Left ventricle myocardium inferior (tissue), 1 donor: ENCODE measurements around the gene WDFY4. TPM values are rescaled to one million over a fixed set of nuclear protein-coding genes. Genes with fewer than 3 reads are reported as not detected.
A peak's percentile ranks its signal among the peaks of the same experiment; 100 is the strongest.

ENCODE experiments used
- DNase-seq: peaks from one replicate; pipeline ENCODE4 v3.0.0-alpha.2; 2020
- H3K27ac ChIP-seq: fragments of 200-600 bp; replicated peaks from 2 replicates; pipeline ENCODE4 v1.8.0; 2021
- H3K27me3 ChIP-seq: fragments of 200-600 bp; 2 replicates; pipeline ENCODE4 v1.8.0; 2021; ENCODE audit warnings: low read depth
- H3K36me3 ChIP-seq: fragments of 200-600 bp; 2 replicates; pipeline ENCODE4 v1.8.0; 2021
- H3K4me1 ChIP-seq: fragments of 200-600 bp; 2 replicates; pipeline ENCODE4 v1.8.0; 2021
- H3K4me3 ChIP-seq: fragments of 200-600 bp; 2 replicates; pipeline ENCODE4 v1.8.0; 2021; ENCODE audit warnings: mild to moderate bottlenecking, moderate library complexity
- H3K9me3 ChIP-seq: fragments of 200-600 bp; replicated peaks from 2 replicates; pipeline ENCODE4 v1.8.0; 2021
- intact Hi-C: fragments of 100-400 bp; cut with micrococcal nuclease; formaldehyde crosslinking; loops from one replicate; pipeline ENCODE4 v1.11.0; 2022
- total RNA-seq: library from RNA; stranded (reverse); fragmentation: NEBNext Ultra II Directional; extraction: Animal tissue kit (Norgen Biotek cat#: 25700); gene quantifications from one replicate; pipeline ENCODE4 v1.2.1, GENCODE V29; 2021
- TF ChIP-seq, protein P1 (sequence below): fragments of 200-600 bp; IDR thresholded peaks from 2 replicates; pipeline ENCODE4 v1.8.0; 2021; ENCODE audit warnings: antibody characterized with exemption, mild to moderate bottlenecking, borderline replicate concordance
- donor health status: DM: no; HTN: yes; CAD: no; lungs with severe emphysema.

Gene WDFY4
- total RNA-seq, 1 donor from 2014 or later, result 1.5 TPM

DNA sequence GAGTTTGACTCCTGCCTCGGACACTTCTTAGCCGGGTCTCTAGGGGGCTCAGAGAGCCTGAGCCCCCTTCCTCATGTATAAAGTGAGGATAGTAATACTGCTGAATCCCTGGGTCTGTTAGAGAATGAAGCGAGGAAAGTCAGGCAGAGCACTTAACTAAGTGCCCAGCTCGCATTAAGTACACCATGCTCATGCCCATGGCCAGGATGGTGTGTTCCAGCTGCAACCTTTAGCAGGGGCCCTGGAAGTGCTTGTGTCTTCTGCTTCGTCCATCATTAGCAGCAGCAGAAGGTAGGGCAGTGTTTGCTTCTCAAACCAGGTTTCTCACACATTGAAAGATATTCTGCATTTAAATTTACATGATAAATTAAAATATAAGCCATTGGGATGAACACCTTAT is 27.3 kb upstream of the WDFY4 start:
- peaks cover 16% of the 10 kb centered on the region for H3K4me1 ChIP-seq
- H3K27ac ChIP-seq, result no peak overlapping the region
- H3K9me3 ChIP-seq, result no peaks in the 10 kb centered on the region
- DNase-seq, result no peak
- no peak overlapping the region for H3K4me3 ChIP-seq
- intact Hi-C loops, result loop anchor here (2.0 kb wide), 1 partner anchor 107 kb away; no protein-coding TSS in a partner anchor
- TF ChIP-seq, protein P1, sequence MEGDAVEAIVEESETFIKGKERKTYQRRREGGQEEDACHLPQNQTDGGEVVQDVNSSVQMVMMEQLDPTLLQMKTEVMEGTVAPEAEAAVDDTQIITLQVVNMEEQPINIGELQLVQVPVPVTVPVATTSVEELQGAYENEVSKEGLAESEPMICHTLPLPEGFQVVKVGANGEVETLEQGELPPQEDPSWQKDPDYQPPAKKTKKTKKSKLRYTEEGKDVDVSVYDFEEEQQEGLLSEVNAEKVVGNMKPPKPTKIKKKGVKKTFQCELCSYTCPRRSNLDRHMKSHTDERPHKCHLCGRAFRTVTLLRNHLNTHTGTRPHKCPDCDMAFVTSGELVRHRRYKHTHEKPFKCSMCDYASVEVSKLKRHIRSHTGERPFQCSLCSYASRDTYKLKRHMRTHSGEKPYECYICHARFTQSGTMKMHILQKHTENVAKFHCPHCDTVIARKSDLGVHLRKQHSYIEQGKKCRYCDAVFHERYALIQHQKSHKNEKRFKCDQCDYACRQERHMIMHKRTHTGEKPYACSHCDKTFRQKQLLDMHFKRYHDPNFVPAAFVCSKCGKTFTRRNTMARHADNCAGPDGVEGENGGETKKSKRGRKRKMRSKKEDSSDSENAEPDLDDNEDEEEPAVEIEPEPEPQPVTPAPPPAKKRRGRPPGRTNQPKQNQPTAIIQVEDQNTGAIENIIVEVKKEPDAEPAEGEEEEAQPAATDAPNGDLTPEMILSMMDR, result no peak
- H3K36me3 ChIP-seq, result no peaks in the 10 kb centered on the region
- H3K27me3 ChIP-seq, result no peaks in the 10 kb centered on the region

DNA sequence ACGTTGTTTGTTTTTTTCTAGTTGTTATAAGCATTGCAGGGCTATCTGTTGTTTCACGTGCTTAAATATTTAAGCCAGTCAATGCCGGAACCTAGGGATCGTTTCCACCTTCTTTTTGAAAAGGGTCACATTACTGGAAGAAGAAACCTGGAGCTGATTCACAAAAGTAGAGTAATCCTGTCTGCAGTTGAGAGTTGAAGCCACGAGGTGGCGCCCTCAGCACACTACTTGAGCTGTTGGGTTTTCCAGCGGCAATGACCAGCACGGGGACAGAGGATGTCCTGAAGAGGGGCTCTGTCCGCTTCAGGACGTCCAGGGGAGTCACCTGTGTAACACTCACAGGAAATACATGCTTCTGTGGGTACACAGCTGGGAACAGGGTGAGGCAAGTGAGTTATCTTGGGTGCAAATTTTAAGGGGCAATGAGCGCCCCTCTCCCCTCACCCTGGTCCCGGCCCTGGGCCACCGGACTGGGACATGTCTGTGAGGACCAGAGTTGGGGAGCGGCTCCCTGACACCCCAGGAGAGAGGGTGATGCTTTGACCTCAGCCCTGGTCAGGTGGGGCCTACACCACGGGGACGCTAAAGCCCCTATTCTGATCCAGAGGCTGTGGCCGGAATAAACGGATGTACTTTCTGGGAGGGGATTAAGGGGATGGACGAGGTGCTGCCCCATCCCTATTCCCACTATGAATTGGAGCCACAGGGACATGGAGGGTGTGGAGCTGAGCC is 26.3 kb upstream of the WDFY4 start:
- Histone ChIP-seq H3K4me1 (peaks cover 16% of the 10 kb centered on the region), H3K27me3 (no peaks in the 10 kb centered on the region), H3K4me3 (no peak overlapping the region), H3K9me3 (no peaks in the 10 kb centered on the region), H3K36me3 (no peaks in the 10 kb centered on the region), H3K27ac (no peak overlapping the region)
- peak; percentile 81 for DNase-seq
- TF ChIP-seq, protein P1, result peak; percentile 96
- intact Hi-C loops, result no loop called here

DNA sequence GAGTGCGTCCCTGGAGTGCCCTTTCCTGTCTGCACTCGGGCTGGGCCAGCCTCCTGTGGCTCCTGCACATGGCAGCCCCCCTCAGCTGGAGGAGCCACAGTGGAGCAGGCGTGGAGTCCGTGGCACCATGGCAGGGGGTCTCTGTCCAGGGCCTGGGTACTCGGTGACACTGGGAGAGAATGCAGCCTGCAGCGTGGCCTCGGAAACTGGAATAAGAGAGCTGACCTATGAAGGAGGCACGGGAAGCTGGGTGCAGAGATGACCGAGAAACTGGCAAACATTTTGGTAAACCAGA is 25.8 kb upstream of the WDFY4 start:
- Histone ChIP-seq H3K4me3 (no peak overlapping the region), H3K27me3 (no peaks in the 10 kb centered on the region), H3K4me1 (peaks cover 16% of the 10 kb centered on the region), H3K27ac (no peak overlapping the region), H3K9me3 (no peaks in the 10 kb centered on the region), H3K36me3 (no peaks in the 10 kb centered on the region)
- TF ChIP-seq, protein P1, result no peak
- intact Hi-C loops, result no loop called here
- DNase-seq, result no peak

DNA sequence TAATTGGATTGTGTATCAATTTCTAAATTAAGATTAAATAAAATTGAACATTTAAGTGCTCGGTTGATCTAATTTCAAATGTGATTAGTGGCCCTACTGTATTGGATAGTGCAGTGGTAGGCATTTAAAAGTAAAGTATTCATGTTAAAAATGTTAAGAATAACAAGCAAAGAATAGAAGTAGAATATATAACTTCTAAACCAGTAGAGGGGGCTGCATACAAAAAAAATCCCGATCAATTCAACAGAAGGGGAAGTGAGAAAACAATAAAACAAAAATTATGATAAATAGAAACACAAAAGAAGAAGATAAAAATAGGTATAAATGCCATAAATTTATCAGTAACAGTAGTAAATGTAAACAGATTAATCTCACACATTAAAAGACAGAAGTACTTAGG is 24.9 kb upstream of the WDFY4 start:
- TF ChIP-seq, protein P1, result peak; percentile 32
- DNase-seq, result no peak
- Histone ChIP-seq H3K36me3 (no peaks in the 10 kb centered on the region), H3K4me3 (no peak overlapping the region), H3K9me3 (peaks cover 4% of the 10 kb centered on the region), H3K27ac (no peak overlapping the region), H3K4me1 (peaks cover 16% of the 10 kb centered on the region), H3K27me3 (no peaks in the 10 kb centered on the region)
- intact Hi-C loops, result no loop called here

DNA sequence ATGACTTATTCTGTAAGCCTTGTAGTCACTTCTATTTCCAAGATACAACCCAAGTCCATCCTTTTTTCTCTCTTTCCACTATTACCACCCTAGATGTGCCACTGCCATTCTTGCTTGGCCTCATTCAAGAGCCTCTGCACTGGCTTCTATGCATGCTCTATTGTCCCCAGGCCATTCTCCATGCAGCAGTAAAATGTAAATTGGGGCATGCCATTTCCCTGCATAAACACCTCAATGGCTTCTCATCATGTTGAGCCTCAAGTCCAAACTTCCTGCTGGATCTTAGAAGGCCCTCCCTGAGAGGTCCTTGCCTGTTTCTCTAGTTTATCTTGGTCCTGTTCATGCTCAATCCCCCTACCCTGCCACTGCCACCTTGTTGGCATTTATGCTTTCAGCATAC is 23.2 kb upstream of the WDFY4 start:
- H3K9me3 ChIP-seq, result peaks cover 20% of the 10 kb centered on the region
- DNase-seq, result no peak
- no peak overlapping the region for H3K4me3 ChIP-seq
- no peak overlapping the region for H3K27ac ChIP-seq
- TF ChIP-seq, protein P1, result no peak
- H3K36me3 ChIP-seq, result no peaks in the 10 kb centered on the region
- peaks cover 4% of the 10 kb centered on the region for H3K4me1 ChIP-seq
- H3K27me3 ChIP-seq, result no peaks in the 10 kb centered on the region
- intact Hi-C loops, result no loop called here
